Caki2 (cell line): ENCODE data around the gene MYO1B. TPM values are rescaled to one million over a fixed set of nuclear protein-coding genes. Genes with fewer than 3 reads are reported as not detected.

Experiments
- DNase-seq: peaks from one replicate; pipeline ENCODE4 v3.0.0-alpha.2; 2015; ENCODE audit warnings: low read depth
- in situ Hi-C: cut with HindIII; loops from 2 replicates; pipeline ENCODE4 v1.10.0; 2016; ENCODE audit warnings: low sequenced_read_pairs, low pct_unique_long_range_greater_than_20kb, mixed read lengths
- total RNA-seq: library from RNA; depleted of rRNA; stranded (reverse); fragments of >200 nt; shearing (Covaris generic); gene quantifications from 2 replicates; pipeline ENCODE4 v1.2.3, GENCODE V29; 2014; ENCODE audit warnings: low replicate concordance

Gene MYO1B
- total RNA-seq, 1 experiment from 2014 or later = 47.0 TPM

- in situ Hi-C loops = no loop called here
- no peak for DNase-seq
Measured at GRCh38 chr2:191333911-191334357, 88.7 kb downstream of the MYO1B start.

- in situ Hi-C loops = no loop called here
Measured at GRCh38 chr2:191335875-191336464, 90.8 kb downstream of the MYO1B start.

DNA sequence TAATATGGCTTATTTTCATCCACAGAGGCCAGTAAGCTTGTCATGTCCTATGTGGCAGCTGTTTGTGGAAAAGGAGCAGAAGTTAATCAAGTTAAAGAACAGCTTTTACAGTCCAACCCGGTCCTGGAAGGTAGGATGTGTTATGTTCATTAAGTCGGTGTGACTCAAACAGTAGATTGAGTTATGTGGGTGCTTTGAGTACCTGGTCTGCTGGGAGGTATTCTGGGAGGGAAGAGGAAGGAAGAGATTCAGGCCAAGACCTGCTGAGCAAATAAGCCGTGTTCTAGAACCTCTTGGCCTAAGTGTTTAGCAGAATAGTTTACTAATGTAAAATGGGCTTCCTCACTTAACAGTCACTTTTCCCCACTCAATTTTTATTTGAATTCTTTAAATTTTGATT is 96.2 kb downstream of the MYO1B start:
- DNase-seq = no peak
- in situ Hi-C loops = no loop called here

More at GRCh38 chr2:191335875-191336464, 90.8 kb downstream of the MYO1B start:
- no peak for DNase-seq

DNA sequence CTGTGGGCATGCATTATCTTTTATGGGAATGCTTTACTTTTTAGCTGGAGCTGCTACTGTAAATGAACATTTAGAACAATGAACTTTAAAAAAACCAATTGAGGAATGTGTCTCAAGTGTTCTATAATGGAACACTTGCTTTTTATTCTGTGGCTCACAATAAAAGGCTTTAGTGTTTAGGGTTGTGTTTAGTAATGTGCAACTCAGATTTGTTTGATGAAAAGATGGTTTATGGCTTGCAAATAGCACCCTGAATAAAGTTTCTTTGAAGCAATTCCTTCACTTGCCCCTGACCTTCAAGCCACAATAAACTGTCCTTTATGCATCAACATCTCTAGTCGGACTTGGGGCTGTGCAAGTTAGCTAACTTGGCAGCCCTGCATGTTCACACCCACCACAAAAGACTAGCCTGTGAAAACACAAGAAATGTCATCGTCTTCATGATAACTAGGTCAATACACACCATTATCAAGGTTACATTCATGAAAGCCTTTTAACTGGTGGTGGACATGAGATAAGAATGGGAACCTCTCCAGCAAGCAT is 98.7 kb downstream of the MYO1B start:
- in situ Hi-C loops = no loop called here
- DNase-seq = no peak

GRCh38 chr2:191345788-191346187 is 100.6 kb downstream of the MYO1B start:
- DNase-seq = no peak
- in situ Hi-C loops = no loop called here

DNA sequence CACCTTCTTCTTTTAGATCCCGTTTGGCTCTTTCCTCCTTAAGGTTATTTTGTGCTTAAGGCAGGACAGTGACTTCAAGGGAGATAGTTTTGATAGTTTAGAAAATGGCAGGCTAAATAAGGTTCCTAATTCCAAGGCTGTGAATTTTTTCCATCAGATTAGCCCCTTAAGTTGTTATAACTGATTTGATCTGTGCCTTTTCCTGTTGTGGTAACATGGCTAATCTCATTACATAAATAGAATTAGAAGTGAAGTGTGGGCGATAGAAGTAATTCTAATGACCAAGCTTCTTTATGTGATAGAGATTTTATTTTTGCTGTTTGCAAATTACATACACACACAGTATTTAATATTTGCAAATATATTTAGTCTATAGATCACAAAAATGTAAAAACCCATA is 102.0 kb downstream of the MYO1B start:
- no peak for DNase-seq
- in situ Hi-C loops = no loop called here

GRCh38 chr2:191347881-191348280 is 102.7 kb downstream of the MYO1B start:
- in situ Hi-C loops = no loop called here
- DNase-seq = no peak

- no peak for DNase-seq
- in situ Hi-C loops = no loop called here
Measured at GRCh38 chr2:191349990-191350389, 104.8 kb downstream of the MYO1B start.

- in situ Hi-C loops = no loop called here
- DNase-seq = no peak
Measured at GRCh38 chr2:191350826-191351225, 105.6 kb downstream of the MYO1B start.

GRCh38 chr2:191351298-191351697 is 106.1 kb downstream of the MYO1B start:
- in situ Hi-C loops = no loop called here

DNA sequence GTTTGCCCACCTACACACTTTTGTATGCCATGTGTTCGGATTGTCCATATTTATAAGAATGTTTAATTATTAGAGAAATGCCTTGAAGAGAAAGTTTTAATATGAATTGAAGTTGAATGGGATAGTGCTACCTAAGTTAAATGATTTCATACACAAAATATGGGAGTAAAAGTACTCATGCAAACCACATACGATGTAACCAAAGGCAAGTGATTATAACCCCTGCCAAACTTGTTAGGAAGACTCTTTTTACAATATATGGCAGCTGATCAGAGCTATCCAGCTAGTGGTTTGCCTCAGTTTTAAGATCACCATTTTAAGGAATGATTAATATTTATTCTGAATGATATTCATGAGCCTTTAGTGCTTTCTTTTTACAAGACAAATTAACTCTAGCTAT is 106.7 kb downstream of the MYO1B start:
- in situ Hi-C loops = no loop called here
- no peak for DNase-seq

More at GRCh38 chr2:191351298-191351697, 106.1 kb downstream of the MYO1B start:
- DNase-seq = no peak

DNA sequence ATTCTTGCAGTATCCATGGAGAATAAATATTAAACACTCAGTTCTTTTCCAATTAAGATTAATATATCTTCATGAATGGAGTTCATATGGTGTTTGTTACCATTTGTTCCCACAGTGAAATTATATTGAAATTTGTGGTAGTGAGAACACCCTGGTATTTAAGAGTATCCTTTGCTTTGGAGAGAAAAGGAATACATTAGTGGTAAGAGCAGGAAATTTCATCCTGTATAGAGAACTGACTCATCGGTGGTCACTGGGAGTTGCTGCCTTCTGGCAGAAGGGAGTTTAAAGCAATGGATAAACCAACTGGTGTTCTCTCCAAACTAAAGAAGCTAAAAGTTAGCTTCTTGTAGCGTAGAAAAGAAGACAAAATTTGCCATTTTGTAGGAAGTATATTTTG is 107.3 kb downstream of the MYO1B start:
- no peak for DNase-seq
- in situ Hi-C loops = no loop called here

- DNase-seq = no peak
- in situ Hi-C loops = no loop called here
Measured at GRCh38 chr2:191355170-191355758, 110.1 kb downstream of the MYO1B start.

DNA sequence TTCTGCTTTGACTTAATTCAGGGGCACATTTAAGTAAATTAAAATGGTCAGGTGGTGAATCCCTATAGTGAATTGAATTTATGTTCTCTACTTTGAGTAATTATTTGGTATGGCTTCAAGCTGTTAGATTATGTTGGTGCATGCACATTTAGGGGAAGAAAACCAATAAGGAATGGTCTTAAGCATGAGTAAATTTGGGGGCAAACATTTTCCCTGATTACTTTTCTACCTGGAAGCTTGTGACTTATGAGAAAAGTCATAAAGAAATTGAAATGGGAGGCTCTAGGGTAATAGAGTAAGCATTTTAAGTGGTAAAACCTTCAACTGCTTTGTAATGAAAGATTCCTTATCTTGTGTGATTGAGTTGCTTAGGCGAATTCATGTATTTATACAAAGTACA is 112.5 kb downstream of the MYO1B start:
- DNase-seq = no peak
- in situ Hi-C loops = no loop called here

DNA sequence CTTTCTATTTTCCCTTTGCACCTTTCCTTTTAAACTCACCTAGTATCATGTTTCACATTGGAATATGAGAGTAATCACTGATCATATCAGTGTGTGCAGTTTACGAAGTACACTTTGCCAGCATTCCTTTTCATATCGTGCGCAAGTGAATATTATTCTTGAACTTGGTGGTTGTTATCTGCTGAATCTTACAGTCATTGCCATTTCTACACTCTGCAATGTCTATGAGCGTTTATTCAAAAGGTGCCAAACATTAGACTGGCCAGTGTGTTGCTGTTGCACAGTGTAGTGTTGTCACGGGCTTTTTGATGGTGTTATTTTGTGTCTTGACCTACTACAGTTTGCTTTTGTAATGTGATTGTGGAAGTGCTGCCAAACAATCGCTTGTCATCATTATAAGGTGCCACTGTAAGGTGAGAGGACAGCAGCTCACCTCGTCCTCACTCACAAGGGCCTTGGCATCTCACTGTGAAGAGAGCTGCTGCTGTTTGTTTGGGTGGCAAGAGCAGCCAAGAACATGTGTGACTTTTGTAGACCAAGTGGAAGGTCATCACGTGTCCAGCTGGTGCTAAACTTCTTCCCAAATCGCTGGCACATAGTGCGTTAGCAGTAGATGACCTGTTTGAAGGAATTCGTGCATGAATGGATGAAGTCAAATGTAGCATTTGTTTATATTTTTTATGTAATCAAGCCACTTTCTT is 113.3 kb downstream of the MYO1B start:
- in situ Hi-C loops = no loop called here
- DNase-seq = no peak

DNA sequence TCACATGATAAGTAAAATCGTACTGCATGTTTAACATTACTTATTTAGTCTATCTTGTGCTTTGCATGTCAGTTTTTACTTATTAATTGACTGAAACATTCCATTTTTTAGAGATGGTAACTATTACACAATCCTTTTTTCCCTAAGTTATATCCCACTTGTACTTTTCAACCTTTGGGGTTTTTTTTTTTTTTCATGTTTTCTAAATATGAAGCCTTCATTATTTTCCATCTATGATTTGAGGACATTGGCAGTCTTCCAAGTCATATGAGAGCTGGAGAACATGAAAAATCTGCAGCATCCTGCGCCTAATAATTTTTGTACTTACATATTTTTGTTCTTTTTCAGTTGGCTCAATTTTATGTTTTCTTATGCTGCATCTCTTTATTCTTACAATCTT is 113.9 kb downstream of the MYO1B start:
- no peak for DNase-seq
- in situ Hi-C loops = no loop called here

- in situ Hi-C loops = no loop called here
- no peak for DNase-seq
Measured at GRCh38 chr2:191360918-191361317, 115.7 kb downstream of the MYO1B start.

DNA sequence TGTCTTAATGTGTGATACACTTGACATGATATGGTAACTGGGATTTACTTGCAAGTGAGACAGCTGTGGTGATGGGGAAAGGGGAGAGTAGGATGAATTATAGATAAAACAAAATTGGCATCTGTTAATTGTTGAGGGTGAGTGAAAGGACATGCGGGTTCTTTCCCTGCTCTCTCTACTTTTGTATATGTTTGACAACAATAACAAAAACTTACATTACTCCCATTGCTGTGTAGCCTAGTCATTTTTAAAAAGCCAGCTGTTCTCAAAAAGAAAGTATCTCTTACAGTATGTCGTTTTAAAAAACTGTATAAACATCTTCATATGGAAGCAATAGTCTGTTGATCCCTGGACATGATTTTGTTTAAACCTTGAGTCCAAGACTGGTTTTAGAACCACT is 117.6 kb downstream of the MYO1B start:
- no peak for DNase-seq
- in situ Hi-C loops = no loop called here

GRCh38 chr2:191363267-191363666 is 118.1 kb downstream of the MYO1B start:
- in situ Hi-C loops = no loop called here
- DNase-seq = no peak
